K562 (cell line): ENCODE results near the gene ZBTB42. TPM values are rescaled to one million over a fixed set of nuclear protein-coding genes. Genes with fewer than 3 reads are reported as not detected.

ENCODE experiments used
- ATAC-seq: fragments of 200-7000 bp; cut with Tn5 transposase; 3 replicates; pipeline ENCODE4 v1.9.1; 2020; ENCODE audit warnings: moderate library complexity
- BruUV-seq: library from RNA; stranded (reverse); fragments of 400-500 nt; replicated peaks from 2 replicates; lab custom pipeline; 2021; lab: Mats Ljungman, UMichigan
- CTCF ChIA-PET: fragments of 300-600 bp; formaldehyde crosslinking; extraction: SDS; loops from one replicate; lab custom pipeline; 2021; ENCODE audit warnings: low intra/inter-chr PET ratio; lab: Yijun Ruan, JAX
- POLR2A ChIA-PET: fragments of 300-600, 350-650 bp; sonication (Branson Sonifier 250); formaldehyde crosslinking; extraction: SDS; loops from one replicate; lab custom pipeline; 2021; ENCODE audit warnings: antibody characterized with exemption, inconsistent platforms; lab: Yijun Ruan, JAX
- DNase-seq, 4 experiments: peaks; one replicate each; pipeline versions ENCODE4 v3.0.0 to v3.0.0-alpha.2; 2011 to 2018; ENCODE audit warnings: low spot score in 3 of 4, mixed read lengths in 3 of 4; ENCODE audit errors: extremely low read depth in 1 of 4
- FAIRE-seq: peaks from 2 replicates; lab custom pipeline; 2011; peaks lifted over from hg19 to GRCh38; lab: Jason Lieb, UNC
- H2AFZ ChIP-seq: 2 replicates; pipeline ENCODE4 v1.6.0; 2011; ENCODE audit warnings: low read depth, low read length, control low read depth, inconsistent platforms
- H3K27ac ChIP-seq: fragments of 200-600 bp; 3 replicates; pipeline ENCODE4 v1.8.0; 2011; ENCODE audit warnings: low read depth, mild to moderate bottlenecking, control low read depth, inconsistent platforms, low read length, moderate library complexity, mixed read lengths; ENCODE audit errors: extremely low read depth
- H3K27me3 ChIP-seq, 2 experiments: fragments of 300-600 bp in 1 of 2; 2 replicates in 1 of 2; 3 replicates in 1 of 2; pipeline versions ENCODE4 v1.6.0 to v1.8.0; 2011; ENCODE audit warnings: inconsistent platforms in 2 of 2, low read length in 2 of 2, mild to moderate bottlenecking in 1 of 2, mixed read lengths in 1 of 2, moderate library complexity in 1 of 2; ENCODE audit not compliant: control insufficient read depth in 2 of 2, insufficient read depth in 2 of 2
- H3K36me3 ChIP-seq: fragments of 300-600 bp; 3 replicates; pipeline ENCODE4 v1.8.0; 2011; ENCODE audit warnings: mild to moderate bottlenecking, low read length, inconsistent platforms; ENCODE audit not compliant: control insufficient read depth, insufficient read depth
- H3K4me1 ChIP-seq, 2 experiments: fragments of 200-600 bp in 1 of 2; replicated peaks in 1 of 2; 2 replicates in 1 of 2; 3 replicates in 1 of 2; pipeline versions ENCODE4 v1.5.1 to v1.8.0; 2011; ENCODE audit warnings: inconsistent platforms in 2 of 2, low read length in 2 of 2, mild to moderate bottlenecking in 1 of 2, mixed read lengths in 1 of 2, moderate library complexity in 1 of 2; ENCODE audit not compliant: control insufficient read depth in 2 of 2, insufficient read depth in 2 of 2
- H3K4me2 ChIP-seq: 2 replicates; pipeline ENCODE4 v1.6.1; 2011; ENCODE audit warnings: low read length, control low read depth, inconsistent platforms, mixed read lengths; ENCODE audit not compliant: insufficient read depth
- H3K4me3 ChIP-seq: fragments of 200-600 bp; sonication (generic), shearing (Covaris generic); 2 replicates; pipeline ENCODE4 v1.5.1; 2016; ENCODE audit warnings: control low read depth, inconsistent platforms
- H3K79me2 ChIP-seq: fragments of 200-600 bp; 3 replicates; pipeline ENCODE4 v1.8.0; 2011; ENCODE audit warnings: low read length, inconsistent platforms; ENCODE audit not compliant: control insufficient read depth, insufficient read depth
- H3K9ac ChIP-seq, 2 experiments: 2 replicates each; pipeline versions ENCODE4 v1.6.0 to v1.6.1; 2011; ENCODE audit warnings: low read depth in 2 of 2, low read length in 2 of 2, control low read depth in 1 of 2, inconsistent platforms in 1 of 2, mild to moderate bottlenecking in 1 of 2, mixed read lengths in 1 of 2; ENCODE audit not compliant: insufficient read depth in 1 of 2
- H3K9me1 ChIP-seq: one replicate; pipeline ENCODE4 v1.6.0; 2011; ENCODE audit warnings: inconsistent platforms, mild to moderate bottlenecking, low read length, moderate library complexity; ENCODE audit not compliant: control insufficient read depth, insufficient read depth
- H3K9me3 ChIP-seq: replicated peaks from 2 replicates; pipeline ENCODE4 v1.5.1; 2011; ENCODE audit warnings: low read depth, low read length, inconsistent platforms; ENCODE audit not compliant: control insufficient read depth, insufficient read depth
- H4K20me1 ChIP-seq: replicated peaks from 2 replicates; pipeline ENCODE4 v1.6.1; 2011; ENCODE audit warnings: low read length, inconsistent platforms, mixed read lengths; ENCODE audit not compliant: control insufficient read depth, insufficient read depth
- EP300 ChIP-seq: IDR thresholded peaks from 2 replicates; pipeline ENCODE4 v1.6.1; 2012; ENCODE audit warnings: low read length, improper control_type of control experiment
- EZH2 ChIP-seq: IDR thresholded peaks from 2 replicates; pipeline ENCODE4 v1.6.1; 2012; ENCODE audit warnings: low read depth, mild to moderate bottlenecking, inconsistent platforms, low read length, borderline replicate concordance
- RAD21 ChIP-seq, 2 experiments: fragments of 250-450 bp in 1 of 2; fragments of 450-650 bp in 1 of 2; sonication (Bioruptor Pico) in 1 of 2; formaldehyde crosslinking in 1 of 2; IDR thresholded peaks in 1 of 2; conservative IDR thresholded peaks in 1 of 2; 2 replicates each; pipeline versions ENCODE4 v1.4.0 to v1.8.0; 2020 to 2022; ENCODE audit warnings: mild to moderate bottlenecking in 2 of 2, moderate library complexity in 1 of 2
- TAL1 ChIP-seq: fragments of 450-650 bp; IDR thresholded peaks from 2 replicates; pipeline ENCODE4 v1.6.1; 2016; ENCODE audit warnings: mild to moderate bottlenecking
- ZNF408 ChIP-seq: fragments of 250-450 bp; sonication (Bioruptor Pico); IDR thresholded peaks from 2 replicates; pipeline ENCODE4 v1.4.0; 2020; ENCODE audit warnings: low read depth, mild to moderate bottlenecking, moderate library complexity
- WGBS: fragments of 100-300 bp; shearing (Covaris generic); methylation state at CpG from one replicate; pipeline ENCODE4 v1.1.6; 2016; ENCODE audit warnings: low coverage, mixed read lengths; ENCODE audit not compliant: insufficient coverage; ENCODE audit errors: missing lambda C conversion rate; 5-methylcytosine and 5-hydroxymethylcytosine counted together
- in situ Hi-C: fragments of 300-500 bp; cut with MboI; formaldehyde crosslinking; loops from 4 replicates; pipeline ENCODE4 v1.15.0; 2018; ENCODE audit warnings: inconsistent platforms, mixed read lengths
- intact Hi-C: fragments of 100-400 bp; cut with micrococcal nuclease; formaldehyde crosslinking; loops from 2 replicates; pipeline ENCODE4 v1.14.2; 2022
- polyA plus RNA-seq, 8 experiments: library from polyadenylated mRNA; depleted of rRNA in 4 of 8; stranded (reverse) in 5 of 8; unstranded in 3 of 8; fragments of >200 nt; fragmentation: Nextera tagmentation in 2 of 8; fragmentation: Illumina TruSeq in 1 of 8; extraction: Ambion mirVana in 2 of 8; extraction: Trizol in 1 of 8; gene quantifications; 2 replicates each; pipeline versions ENCODE4 v1.2.1 to v1.2.3, GENCODE V29; 2011 to 2014; ENCODE audit warnings: inconsistent platforms in 1 of 8, missing spikeins in 1 of 8
- total RNA-seq, 7 experiments: library from RNA; depleted of rRNA in 6 of 7; stranded (reverse); fragments of >200 nt in 6 of 7; fragmentation: Illumina TruSeq in 2 of 7; extraction: Trizol in 2 of 7; gene quantifications; 2 replicates each; pipeline versions ENCODE4 v1.2.1 to v1.2.3, GENCODE V29; 2011 to 2021; ENCODE audit warnings: low replicate concordance in 1 of 7
- TF ChIP-seq, protein P1 (sequence below): sonication (generic); formaldehyde crosslinking; IDR thresholded peaks from 2 replicates; pipeline ENCODE4 v1.8.1; 2023; ENCODE audit warnings: mild to moderate bottlenecking, missing genetic modification reagents
- TF ChIP-seq, protein P2 (sequence below), 3 experiments: IDR thresholded peaks in 2 of 3; conservative IDR thresholded peaks in 1 of 3; 2 replicates each; pipeline ENCODE4 v1.5.1; 2011 to 2012; ENCODE audit warnings: low read length in 3 of 3, mild to moderate bottlenecking in 3 of 3, control low read depth in 2 of 3, improper control_type of control experiment in 1 of 3, inconsistent platforms in 1 of 3, low read depth in 1 of 3, mixed read lengths in 1 of 3, moderate library complexity in 1 of 3; ENCODE audit not compliant: insufficient read depth in 2 of 3

The ZBTB42 gene
- total and polyA plus RNA-seq, 9 of the 15 experiments (the other 6 are each of a cell fraction or from before 2014, with no cell fraction given): 0.03 to 8.5 (median 2.4) TPM

DNA sequence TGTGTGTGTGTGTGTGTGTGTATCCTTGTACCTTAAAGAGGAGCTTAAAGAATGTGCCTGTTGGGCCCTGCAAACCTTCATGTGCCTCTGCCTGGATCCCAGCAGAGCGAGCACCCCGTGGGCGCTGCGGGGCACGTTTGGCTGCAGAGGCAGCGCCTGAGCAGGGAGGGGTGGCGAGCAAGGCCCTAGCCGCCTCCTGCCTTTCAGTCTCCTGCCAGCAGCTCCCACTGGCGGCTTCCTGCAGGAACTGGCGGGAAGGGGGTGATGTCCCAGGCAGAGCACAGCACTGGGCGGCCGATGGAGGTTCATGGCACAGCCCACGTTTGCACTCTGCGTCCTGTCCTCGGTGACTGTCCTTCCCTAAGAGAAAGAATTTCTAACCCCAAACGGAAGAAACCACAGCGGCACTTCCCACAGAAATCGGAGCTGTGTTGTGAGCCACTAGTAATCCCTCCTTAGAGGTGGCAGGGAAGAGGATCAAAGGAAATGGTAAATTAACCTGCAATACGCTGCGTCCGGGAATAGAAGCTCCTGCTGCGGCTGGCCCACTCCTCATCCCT is 19.8 kb downstream of the ZBTB42 start:
- no peak for FAIRE-seq
- Histone ChIP-seq H3K36me3 (peaks cover 8% of the 10 kb centered on the region; the same call in 1 of the 3 replicates), H3K4me2 (no peak overlapping the region), H3K9me1 (no peaks in the 10 kb centered on the region), H3K4me1 (peaks cover 2 to 35% of the 10 kb centered on the region in 2 experiments; a peak in 3 of 5 replicates), H3K9me3 (no peaks in the 10 kb centered on the region), H2AFZ (no peak overlapping the region), H3K27me3 (no peaks in the 10 kb centered on the region), H3K27ac (no peak overlapping the region), H3K4me3 (no peak overlapping the region), H4K20me1 (no peaks in the 10 kb centered on the region), H3K79me2 (peaks cover 20% of the 10 kb centered on the region), H3K9ac (no peak overlapping the region)
- peak in 2 of 4 experiments; percentile 18 for DNase-seq
- ChIA-PET CTCF (no interaction called here), POLR2A (interaction anchor here (0.6 kb wide), 1 partner anchor 19 kb away, joined by 4 read pairs; no protein-coding TSS in a partner anchor)
- 72% methylated on average over 10 of the region's 22 CpGs for WGBS
- in situ Hi-C loops: loop anchor here (5.0 kb wide), 1 partner anchor 53 kb away; no protein-coding TSS in a partner anchor
- TF ChIP-seq ZNF408 (CRISPR knock-in tag): no peak
- no peak for TF ChIP-seq EP300
- no peak for TF ChIP-seq TAL1
- TF ChIP-seq RAD21 (CRISPR knock-in tag; conservative IDR thresholded peaks at IDR 0.05 in 1 of 2, IDR thresholded peaks at IDR 0.05 in 1 of 2): peak in 1 of 2 experiments; percentile 28; a peak in 1 of 4 replicates
- TF ChIP-seq, protein P1, sequence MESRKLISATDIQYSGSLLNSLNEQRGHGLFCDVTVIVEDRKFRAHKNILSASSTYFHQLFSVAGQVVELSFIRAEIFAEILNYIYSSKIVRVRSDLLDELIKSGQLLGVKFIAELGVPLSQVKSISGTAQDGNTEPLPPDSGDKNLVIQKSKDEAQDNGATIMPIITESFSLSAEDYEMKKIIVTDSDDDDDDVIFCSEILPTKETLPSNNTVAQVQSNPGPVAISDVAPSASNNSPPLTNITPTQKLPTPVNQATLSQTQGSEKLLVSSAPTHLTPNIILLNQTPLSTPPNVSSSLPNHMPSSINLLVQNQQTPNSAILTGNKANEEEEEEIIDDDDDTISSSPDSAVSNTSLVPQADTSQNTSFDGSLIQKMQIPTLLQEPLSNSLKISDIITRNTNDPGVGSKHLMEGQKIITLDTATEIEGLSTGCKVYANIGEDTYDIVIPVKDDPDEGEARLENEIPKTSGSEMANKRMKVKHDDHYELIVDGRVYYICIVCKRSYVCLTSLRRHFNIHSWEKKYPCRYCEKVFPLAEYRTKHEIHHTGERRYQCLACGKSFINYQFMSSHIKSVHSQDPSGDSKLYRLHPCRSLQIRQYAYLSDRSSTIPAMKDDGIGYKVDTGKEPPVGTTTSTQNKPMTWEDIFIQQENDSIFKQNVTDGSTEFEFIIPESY: peak; percentile 96
- no peak for TF ChIP-seq EZH2
- TF ChIP-seq, protein P2, sequence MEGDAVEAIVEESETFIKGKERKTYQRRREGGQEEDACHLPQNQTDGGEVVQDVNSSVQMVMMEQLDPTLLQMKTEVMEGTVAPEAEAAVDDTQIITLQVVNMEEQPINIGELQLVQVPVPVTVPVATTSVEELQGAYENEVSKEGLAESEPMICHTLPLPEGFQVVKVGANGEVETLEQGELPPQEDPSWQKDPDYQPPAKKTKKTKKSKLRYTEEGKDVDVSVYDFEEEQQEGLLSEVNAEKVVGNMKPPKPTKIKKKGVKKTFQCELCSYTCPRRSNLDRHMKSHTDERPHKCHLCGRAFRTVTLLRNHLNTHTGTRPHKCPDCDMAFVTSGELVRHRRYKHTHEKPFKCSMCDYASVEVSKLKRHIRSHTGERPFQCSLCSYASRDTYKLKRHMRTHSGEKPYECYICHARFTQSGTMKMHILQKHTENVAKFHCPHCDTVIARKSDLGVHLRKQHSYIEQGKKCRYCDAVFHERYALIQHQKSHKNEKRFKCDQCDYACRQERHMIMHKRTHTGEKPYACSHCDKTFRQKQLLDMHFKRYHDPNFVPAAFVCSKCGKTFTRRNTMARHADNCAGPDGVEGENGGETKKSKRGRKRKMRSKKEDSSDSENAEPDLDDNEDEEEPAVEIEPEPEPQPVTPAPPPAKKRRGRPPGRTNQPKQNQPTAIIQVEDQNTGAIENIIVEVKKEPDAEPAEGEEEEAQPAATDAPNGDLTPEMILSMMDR (IDR thresholded peaks at IDR 0.05 in 2 of 3, conservative IDR thresholded peaks at IDR 0.05 in 1 of 3; ENCODE audit: insufficient read depth in 2 of 3, low read depth in 1 of 3, low read length in 3 of 3): peak in 2 of 3 experiments; percentile 42 to 48; a peak in 3 of 6 replicates
- intact Hi-C loops: no loop called here
- BruUV-seq: no TSS peak
- ATAC-seq: 0 out of 3 replicates have a peak, but pooled peaks have one; percentile 6
